ENCODE measurements around the gene UBR4.
"Not testable (repeated sequence)": the region's sequence is repeated elsewhere in the genome, so short reads cannot be mapped to it uniquely, and the experiment has no call there.

The UBR4 gene

GRCh38 chr1:19209990-19210771 lies at the start of gene UBR4:
UBR4 (minus strand) TSS chr1:19210266; CDS start chr1:19210248, 18 bp downstream.
- DNase-seq: peak; percentile 91

DNA sequence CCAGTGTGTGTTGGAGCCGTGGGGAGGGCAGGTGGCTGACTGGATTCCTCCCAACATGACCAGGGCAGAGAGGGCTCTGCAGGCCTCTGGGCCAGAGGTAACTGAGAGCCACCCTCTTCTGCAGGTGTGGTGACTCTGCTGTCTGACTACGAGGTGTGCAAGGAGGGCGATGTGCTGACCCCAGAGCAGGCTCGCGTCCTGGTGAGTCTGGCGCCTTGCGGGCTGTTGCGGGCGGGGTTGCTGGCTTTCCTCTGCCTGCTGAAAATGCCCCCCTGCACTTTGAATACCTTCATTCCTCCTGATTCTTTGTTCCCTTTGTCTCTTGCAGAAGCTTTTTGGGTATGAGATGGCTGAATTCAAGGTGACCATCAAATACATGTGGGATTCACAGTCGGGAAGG lies 48.3 kb upstream of the UBR4 start:
- no peak for DNase-seq

DNA sequence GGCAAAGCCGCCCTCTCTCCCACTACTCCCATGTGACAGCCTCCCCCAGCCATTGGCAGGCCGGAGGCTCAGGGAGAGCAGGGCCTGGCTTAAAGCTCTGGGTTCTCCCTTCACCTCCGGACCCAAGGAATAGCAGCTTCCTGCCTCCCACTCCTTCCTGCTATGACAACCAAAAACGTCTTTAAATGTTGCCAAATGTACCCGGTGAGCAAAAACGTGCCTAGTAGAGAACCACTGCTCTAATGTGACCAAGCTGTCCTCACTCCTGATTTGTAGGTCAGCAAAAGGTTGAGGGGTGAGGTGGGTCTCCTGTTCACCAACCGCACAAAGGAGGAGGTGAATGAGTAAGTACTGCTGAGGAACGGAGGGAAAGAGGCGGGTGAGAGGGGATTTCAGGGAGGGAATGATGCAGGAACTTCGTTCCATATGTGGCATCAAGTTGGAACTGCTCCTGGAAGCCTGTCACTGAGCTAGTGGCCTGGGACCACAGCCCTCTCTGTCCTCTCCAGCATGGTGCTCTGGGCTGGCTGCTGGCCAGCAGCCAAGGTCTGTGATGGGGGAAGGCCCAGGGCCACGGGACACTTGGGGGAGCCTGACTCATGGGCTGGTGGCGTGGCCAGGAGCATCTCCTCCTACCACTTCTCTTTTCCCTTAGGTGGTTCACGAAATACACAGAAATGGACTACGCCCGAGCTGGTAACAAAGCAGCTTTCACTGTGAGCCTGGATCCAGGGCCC lies 47.3 kb upstream of the UBR4 start:
- no peak for DNase-seq

DNA sequence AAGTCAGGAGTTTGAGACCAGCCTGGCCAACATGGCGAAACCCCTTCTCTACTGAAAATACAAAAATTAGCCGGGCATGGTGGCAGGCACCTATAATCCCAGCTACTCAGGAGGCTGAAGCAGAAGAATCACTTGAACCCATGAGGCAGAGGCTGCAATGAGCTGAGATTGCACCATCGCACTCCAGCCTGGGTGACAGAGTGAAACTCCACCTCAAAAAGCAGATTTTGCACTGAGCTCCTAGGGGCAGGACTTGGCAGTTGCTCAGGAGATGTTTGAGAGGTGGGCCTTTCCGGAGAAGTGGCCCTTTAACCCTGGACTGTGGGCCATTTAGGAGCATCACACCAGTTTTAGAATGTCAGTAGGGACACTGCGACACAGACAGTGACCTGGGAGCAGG lies 46.2 kb upstream of the UBR4 start:
- not testable (repeated sequence) for DNase-seq

DNA sequence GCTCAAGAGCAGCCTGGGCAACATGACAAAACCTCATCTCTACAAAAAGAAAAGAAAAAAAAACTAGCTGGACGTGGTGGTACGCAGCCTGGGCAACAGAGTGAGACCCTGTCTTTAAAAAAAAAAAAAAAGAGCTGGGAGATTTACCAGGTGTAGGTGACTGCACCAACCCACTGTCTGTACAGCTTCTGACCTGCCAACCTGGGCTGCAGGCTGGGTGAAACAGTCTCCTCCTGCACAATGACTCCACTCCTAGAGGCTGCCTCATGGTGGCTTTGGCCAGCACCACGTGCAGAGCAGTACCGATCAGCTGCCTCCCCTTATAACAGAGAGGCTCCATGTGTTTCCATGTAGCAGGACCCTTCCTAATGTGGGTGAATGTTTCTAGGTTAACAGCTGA lies 45.2 kb upstream of the UBR4 start:
- no peak for DNase-seq

- DNase-seq: no peak
Observed at GRCh38 chr1:19254416-19254815, 44.4 kb upstream of the UBR4 start.

DNA sequence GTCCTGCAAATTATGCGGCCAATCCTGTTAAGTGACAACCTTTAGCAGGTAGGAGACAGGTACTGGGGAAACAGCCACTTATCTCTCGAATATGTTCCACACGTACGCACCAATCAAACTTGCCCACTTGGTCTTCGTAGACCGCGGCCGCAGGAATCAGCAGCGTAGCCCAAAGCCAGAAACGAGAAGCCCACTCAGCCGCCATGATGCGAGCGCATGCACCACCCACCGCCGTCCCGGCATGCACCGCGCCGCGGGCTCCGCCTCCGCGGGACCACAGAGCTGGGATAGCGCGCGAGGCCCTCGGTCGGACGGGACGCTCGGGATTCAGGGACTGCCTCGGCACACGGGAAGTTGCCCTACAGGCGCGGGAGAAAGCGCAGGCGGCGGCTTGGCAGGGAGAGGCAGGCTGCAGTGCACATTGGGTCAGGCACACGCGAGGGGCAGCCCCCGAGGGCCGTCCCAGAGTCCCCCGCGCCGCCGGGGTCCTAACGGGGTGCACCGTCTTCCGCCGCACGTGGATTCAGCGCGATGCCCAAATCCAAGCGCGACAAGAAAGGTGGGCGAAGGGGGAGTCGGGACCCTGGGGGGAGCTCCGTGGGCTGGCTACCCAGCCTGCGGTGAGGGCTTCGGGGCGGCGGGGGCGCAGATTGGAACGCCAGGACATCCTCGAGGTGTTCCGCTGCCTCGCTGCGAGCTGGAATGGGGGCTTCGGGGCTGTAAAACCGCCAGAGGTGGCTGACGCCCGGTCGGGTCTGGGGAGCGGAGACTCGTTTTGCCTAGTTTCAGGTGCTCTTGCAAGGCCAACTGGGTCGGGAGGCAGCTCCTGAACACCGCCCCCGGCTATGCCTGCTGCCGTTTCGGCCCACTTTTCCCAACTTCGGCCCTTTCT lies 41.5 kb upstream of the UBR4 start, which contains the start of the genes EMC1 and MRTO4:
Gene EMC1 (minus strand): TSS at position 220 of the 892 bp plus-strand sequence. CDS start 15 bp downstream, at position 205.
Gene MRTO4 (plus strand): TSS at position 501 of the 892 bp plus-strand sequence. CDS start 31 bp downstream, at position 532.
- peak; percentile 11 for DNase-seq

DNA sequence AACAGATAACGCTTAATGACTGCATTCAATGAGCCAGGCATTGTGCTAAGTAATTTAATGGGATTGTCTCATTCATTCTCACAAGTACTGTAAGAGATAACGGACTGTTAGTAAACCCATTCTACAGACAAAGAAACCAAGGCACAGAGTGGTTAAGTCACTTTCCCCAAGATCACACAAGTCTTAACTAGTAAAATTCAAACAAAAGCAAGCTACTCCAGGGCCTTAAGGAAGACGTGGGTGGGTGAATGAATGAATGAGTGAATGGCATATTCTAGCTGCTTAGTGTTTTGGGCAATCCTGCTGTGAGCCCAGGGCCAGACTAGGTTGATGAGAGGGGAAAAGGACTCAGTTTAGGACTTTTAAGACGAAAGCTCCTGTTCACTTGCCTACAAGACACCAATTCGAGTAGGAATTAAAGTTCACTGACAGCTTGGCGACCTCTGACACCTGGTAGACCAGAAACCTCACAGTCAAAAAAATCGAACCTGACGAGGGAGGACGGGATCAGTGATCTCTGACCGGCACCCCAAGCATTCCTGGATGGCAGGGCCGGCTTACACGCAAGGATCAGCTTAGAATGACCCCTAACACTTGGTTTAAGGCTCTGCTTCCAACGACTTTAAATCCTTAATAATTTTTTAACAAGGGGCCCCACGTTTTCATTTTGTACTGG lies 40.7 kb upstream of the UBR4 start:
- no peak for DNase-seq

DNA sequence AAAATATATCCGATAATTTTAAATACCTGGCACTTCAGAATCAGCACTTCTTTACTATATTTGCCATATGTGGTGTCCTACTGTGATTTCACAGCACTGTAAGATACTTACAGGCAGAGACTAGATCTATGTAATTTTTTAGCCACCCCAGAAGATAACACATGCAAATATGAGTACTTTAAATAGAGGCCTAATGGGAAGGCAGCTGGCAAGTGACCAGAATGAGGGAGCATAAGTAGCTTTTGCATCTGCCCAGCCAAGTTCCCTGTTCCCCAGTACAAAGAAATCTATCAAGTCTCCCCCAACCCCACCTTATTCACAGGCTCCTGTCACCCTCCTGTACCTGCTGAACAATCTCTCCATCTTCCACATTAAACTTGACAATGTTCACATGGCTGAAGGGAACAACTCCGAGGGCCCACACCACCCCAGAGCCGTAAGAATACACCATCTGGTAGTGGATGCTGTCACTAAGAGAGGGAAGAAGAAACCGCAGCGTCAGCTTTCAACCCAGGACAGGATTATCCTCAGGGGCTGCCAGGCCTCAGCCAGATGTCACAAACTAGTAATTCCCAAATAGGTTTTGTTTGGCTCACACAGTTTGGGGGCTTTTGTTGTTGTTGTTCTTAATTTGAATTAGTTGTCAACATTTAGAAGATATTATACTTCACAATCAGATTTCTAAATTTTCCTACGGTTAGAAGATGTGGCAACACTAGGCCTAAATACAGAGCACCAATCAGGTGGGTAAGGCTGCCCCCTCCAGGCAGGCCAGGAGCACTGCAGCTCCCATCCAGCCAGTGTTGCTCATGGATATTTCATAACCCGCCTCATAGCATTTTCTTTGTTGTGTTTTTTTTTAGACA lies 30.8 kb upstream of the UBR4 start:
- DNase-seq: no peak

DNA sequence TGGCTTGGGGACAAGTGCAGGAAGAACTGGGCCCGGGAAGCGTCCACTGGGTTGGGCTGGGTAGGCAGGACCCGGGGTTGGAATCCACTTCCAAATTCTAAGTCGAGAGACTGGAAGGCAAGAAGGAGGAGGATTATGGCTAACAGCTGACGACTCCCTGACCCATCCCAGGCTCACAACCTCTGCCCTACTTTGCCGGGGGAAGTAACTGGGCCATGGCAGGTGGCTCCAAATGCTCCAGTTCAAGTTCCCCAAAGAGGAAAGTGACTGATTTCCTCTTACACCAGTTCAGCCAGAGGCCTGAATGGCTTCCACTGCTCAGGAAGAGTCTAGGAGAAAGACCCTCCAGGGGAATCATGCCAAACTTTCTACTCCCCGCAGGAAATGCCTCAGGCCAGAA lies 29.8 kb upstream of the UBR4 start:
- no peak for DNase-seq

DNA sequence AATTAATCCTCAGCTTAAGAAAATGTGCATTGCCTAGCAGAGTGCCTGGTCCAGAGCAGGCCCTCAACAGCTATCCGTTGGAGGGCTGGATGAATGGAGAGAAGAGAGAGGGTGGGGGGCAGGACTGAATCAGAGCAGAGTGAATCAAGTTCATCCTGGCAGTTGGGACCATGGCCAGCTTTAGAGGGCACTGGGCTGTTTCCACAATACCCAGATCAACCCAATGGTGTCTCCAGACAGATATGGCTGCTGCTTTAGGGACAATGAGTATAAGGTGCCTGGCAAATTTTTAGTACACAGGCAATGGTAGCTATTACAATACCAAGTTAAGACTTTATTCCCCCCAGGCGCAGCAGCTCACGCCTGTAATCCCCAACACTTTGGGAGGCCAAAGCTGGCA lies 24.2 kb upstream of the UBR4 start:
- DNase-seq: no peak

DNA sequence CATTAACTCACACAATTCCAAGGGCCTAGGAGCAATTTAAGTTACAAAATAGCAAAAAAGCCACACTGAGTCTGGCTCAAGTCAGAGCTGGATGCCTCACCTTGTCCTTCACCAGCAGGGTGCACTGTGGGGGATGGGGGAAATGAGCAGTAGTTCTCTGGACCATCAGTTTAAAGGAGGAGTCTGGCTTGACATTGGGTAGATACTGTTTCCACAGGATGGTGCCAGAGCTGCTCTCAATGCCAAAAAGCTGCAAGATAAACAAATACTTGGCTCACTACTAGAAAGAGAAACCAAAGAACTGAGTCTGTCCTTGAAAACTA lies 22.4 kb upstream of the UBR4 start:
- no peak for DNase-seq

DNA sequence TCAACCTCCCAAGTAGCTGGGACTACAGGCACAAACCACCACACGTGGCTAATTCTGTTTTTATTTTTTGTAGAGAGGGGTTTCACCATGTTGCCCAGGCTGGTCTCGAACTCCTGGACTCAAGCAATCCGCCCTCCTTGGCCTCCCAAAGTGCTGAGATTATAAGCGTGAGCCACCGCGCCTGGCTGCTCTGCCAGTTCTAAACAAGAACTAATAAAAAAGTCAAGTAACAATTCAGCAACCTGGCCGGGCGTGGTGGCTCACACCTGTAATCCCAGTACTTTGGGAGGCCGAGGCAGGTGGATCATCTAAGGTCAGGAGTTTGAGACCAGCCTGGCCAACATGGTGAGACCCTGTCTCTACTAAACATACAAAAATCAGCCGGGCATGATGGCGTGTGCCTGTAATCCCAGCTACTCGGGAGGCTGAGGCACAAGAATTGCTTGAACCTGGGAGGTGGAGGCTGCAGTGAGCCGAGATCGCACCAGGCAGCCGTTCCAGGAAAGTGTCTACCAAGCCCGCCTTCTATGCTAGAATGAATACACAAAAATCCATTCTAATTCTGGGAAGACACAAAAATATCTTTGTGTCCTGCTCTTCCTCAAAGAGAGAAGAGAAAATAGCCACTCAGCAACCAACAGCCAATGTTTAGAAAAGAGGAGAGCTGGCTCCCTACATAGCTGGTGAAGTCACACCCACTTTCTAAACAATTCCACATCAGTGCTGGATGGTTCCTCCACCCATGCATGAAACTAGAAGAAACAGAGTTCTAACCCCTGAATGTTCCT lies 21.9 kb upstream of the UBR4 start:
- not testable (repeated sequence) for DNase-seq

DNA sequence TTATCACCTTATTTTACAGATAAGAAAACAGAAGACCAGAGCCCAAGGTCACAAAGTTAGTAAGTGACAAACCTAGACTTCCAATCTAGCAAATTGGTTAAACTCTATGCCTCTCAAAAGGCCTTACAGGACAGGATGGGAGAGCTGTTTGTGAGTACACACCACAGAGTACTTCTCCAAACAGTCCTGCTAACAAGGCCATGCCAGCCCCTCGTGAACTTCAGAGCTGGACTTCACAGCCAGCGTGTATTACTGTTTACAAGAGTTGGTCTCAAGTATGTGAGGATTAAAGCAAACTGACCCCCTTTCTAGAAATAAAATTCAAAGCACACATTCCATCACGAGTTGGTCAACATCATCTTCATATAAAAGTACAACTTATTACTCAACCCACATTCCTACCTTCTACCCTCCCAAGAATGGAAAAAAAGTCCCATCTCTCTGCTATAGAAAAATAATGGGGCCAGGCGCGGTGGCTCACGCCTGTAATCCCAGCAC lies 19.8 kb upstream of the UBR4 start:
- DNase-seq: no peak

DNA sequence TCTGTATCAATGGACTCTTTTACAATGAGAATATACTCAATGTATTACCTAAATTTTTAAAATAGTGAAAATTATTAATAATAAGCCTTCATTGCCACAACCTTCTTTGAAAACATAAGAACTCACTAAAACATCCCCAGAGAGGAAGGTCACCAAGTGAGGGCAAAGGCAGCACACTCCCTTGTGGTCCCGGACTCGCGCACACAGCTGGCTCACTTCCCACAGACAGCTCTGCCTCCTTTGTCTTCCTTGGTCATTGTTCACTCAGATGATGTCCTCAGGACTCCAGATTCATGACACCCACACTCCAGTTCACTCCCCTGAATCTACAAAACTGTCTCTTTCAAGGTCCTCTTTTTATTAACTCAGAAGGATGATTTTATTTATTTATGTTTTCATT lies 19.2 kb upstream of the UBR4 start:
- no peak for DNase-seq

GRCh38 chr1:19222979-19223824 lies 13.1 kb upstream of the UBR4 start:
- DNase-seq: no peak

- no peak for DNase-seq
Observed at GRCh38 chr1:19222573-19222972, 12.5 kb upstream of the UBR4 start.

DNA sequence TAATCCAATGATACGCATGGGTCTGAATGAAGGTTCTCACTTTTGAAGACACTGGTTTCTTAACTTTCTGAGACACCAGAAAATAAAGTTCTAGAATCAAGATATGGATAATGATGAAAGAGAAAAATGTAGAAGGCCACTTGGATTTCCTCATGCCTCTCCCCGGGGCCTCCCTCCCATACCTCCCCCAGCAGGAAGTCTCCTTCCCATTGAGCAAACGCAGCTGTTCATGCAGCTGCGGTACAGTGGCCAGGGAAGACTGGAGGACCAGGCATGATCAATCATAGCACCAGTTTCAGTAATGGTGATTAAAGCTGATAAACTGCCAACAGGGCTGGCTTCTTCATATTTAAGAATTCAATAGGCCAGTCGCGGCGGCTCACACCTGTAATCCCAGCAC lies 10.9 kb upstream of the UBR4 start:
- DNase-seq: no peak

- no peak for DNase-seq
Observed at GRCh38 chr1:19220080-19220846, 10.2 kb upstream of the UBR4 start.

All from NCI-H1048 (cell line).